H9 (cell line): ENCODE data around the gene HOXA7. TPM values are rescaled to one million over a fixed set of nuclear protein-coding genes. Genes with fewer than 3 reads are reported as not detected.

ENCODE experiments used
- DNase-seq: peaks from one replicate; pipeline ENCODE4 v3.0.0-alpha.2; 2017
- H2AFZ ChIP-seq: one replicate; pipeline ENCODE4 v1.6.1; 2013; ENCODE audit warnings: mild to moderate bottlenecking, low read length, control low read depth, moderate library complexity
- H2AK5ac ChIP-seq: 2 replicates; pipeline ENCODE4 v1.6.1; 2013; ENCODE audit warnings: low read length, control low read depth, mixed read lengths; ENCODE audit not compliant: insufficient read length
- H2BK120ac ChIP-seq: one replicate; pipeline ENCODE4 v1.6.1; 2013; ENCODE audit warnings: low read depth, mild to moderate bottlenecking, low read length, control low read depth, inconsistent platforms; ENCODE audit not compliant: poor library complexity, severe bottlenecking
- H2BK12ac ChIP-seq: 2 replicates; pipeline ENCODE4 v1.6.1; 2013; ENCODE audit warnings: low read length, control low read depth, mixed read lengths, low read depth; ENCODE audit not compliant: insufficient read length
- H2BK15ac ChIP-seq: 2 replicates; pipeline ENCODE4 v1.6.1; 2013; ENCODE audit warnings: low read depth, low read length, control low read depth
- H2BK20ac ChIP-seq: one replicate; pipeline ENCODE4 v1.6.1; 2013; ENCODE audit warnings: low read depth, mild to moderate bottlenecking, low read length, control low read depth, inconsistent platforms; ENCODE audit not compliant: poor library complexity, severe bottlenecking
- H2BK5ac ChIP-seq: 2 replicates; pipeline ENCODE4 v1.6.1; 2013; ENCODE audit warnings: low read length, control low read depth, mixed read lengths; ENCODE audit not compliant: insufficient read length
- H3K14ac ChIP-seq: 2 replicates; pipeline ENCODE4 v1.6.1; 2013; ENCODE audit warnings: low read length, control low read depth; ENCODE audit not compliant: insufficient read depth
- H3K18ac ChIP-seq: 2 replicates; pipeline ENCODE4 v1.6.1; 2013; ENCODE audit warnings: low read depth, mild to moderate bottlenecking, mixed read lengths, low read length, control low read depth; ENCODE audit not compliant: insufficient read length
- H3K23ac ChIP-seq: 2 replicates; pipeline ENCODE4 v1.6.1; 2013; ENCODE audit warnings: low read length, control low read depth, mixed read lengths, low read depth; ENCODE audit not compliant: insufficient read length
- H3K23me2 ChIP-seq: 2 replicates; pipeline ENCODE4 v1.6.1; 2013; ENCODE audit warnings: low read depth, mild to moderate bottlenecking, mixed read lengths, low read length, control low read depth; ENCODE audit not compliant: insufficient read length, poor library complexity, severe bottlenecking
- H3K27ac ChIP-seq: 2 replicates; pipeline ENCODE4 v1.5.1; 2013; ENCODE audit warnings: low read length, control low read depth, mixed read lengths, low read depth; ENCODE audit not compliant: insufficient read length
- H3K27me3 ChIP-seq: 2 replicates; pipeline ENCODE4 v1.6.1; 2013; ENCODE audit warnings: low read length, control low read depth, inconsistent platforms; ENCODE audit not compliant: insufficient read depth
- H3K4ac ChIP-seq: 2 replicates; pipeline ENCODE4 v1.6.1; 2013; ENCODE audit warnings: low read depth, mild to moderate bottlenecking, control low read depth, inconsistent platforms, low read length, moderate library complexity
- H3K4me1 ChIP-seq: 2 replicates; pipeline ENCODE4 v1.6.1; 2013; ENCODE audit warnings: low read length, control low read depth, inconsistent platforms; ENCODE audit not compliant: insufficient read depth
- H3K4me2 ChIP-seq: 2 replicates; pipeline ENCODE4 v1.6.1; 2013; ENCODE audit warnings: low read length, control low read depth, mixed read lengths; ENCODE audit not compliant: insufficient read length, insufficient read depth
- H3K56ac ChIP-seq: 2 replicates; pipeline ENCODE4 v1.6.1; 2013; ENCODE audit warnings: low read depth, mild to moderate bottlenecking, mixed read lengths, low read length, control low read depth; ENCODE audit not compliant: insufficient read length
- H3K79me1 ChIP-seq: 2 replicates; pipeline ENCODE4 v1.6.1; 2013; ENCODE audit warnings: low read depth, mild to moderate bottlenecking, moderate library complexity, low read length, control low read depth, inconsistent platforms; ENCODE audit not compliant: insufficient read depth, poor library complexity, severe bottlenecking
- H3K79me2 ChIP-seq: 2 replicates; pipeline ENCODE4 v1.6.1; 2013; ENCODE audit warnings: low read length, control low read depth, inconsistent platforms; ENCODE audit not compliant: insufficient read depth
- H3K9ac ChIP-seq: 2 replicates; pipeline ENCODE4 v1.6.1; 2013; ENCODE audit warnings: low read length, control low read depth, mixed read lengths; ENCODE audit not compliant: insufficient read length; ENCODE audit errors: extremely low read depth
- H3K9me3 ChIP-seq: one replicate; pipeline ENCODE4 v1.6.1; 2013; ENCODE audit warnings: low read depth, low read length, inconsistent platforms; ENCODE audit not compliant: control insufficient read depth
- H3T11ph ChIP-seq: one replicate; pipeline ENCODE4 v1.6.1; 2013; ENCODE audit warnings: mild to moderate bottlenecking, low read length, control low read depth, inconsistent platforms
- H4K20me1 ChIP-seq: one replicate; pipeline ENCODE4 v1.6.1; 2013; ENCODE audit not compliant: control insufficient read depth, insufficient read length, insufficient read depth
- H4K5ac ChIP-seq: 2 replicates; pipeline ENCODE4 v1.6.1; 2013; ENCODE audit warnings: low read depth, mild to moderate bottlenecking, mixed read lengths, low read length, control low read depth; ENCODE audit not compliant: insufficient read length
- H4K8ac ChIP-seq: replicated peaks from 2 replicates; pipeline ENCODE4 v1.6.1; 2013; ENCODE audit warnings: low read length, control low read depth, mixed read lengths, low read depth; ENCODE audit not compliant: insufficient read length
- H4K91ac ChIP-seq: 2 replicates; pipeline ENCODE4 v1.6.1; 2013; ENCODE audit warnings: low read depth, mild to moderate bottlenecking, moderate library complexity, mixed read lengths, low read length, control low read depth; ENCODE audit not compliant: insufficient read length
- H3K27ac Mint-ChIP-seq, 3 experiments: 2 replicates in 2 of 3; 3 replicates in 1 of 3; pipeline ENCODE4 v1.8.0; 2020 to 2021; ENCODE audit warnings: mixed read lengths in 3 of 3, mild to moderate bottlenecking in 1 of 3, moderate library complexity in 1 of 3
- H3K27me3 Mint-ChIP-seq: 2 replicates; pipeline ENCODE4 v1.8.0; 2021; ENCODE audit warnings: low read depth, mild to moderate bottlenecking, moderate library complexity, mixed read lengths
- H3K36me3 Mint-ChIP-seq, 3 experiments: 2 replicates in 2 of 3; 3 replicates in 1 of 3; pipeline ENCODE4 v1.8.0; 2020 to 2021; ENCODE audit warnings: low read depth in 3 of 3, mixed read lengths in 3 of 3; ENCODE audit not compliant: insufficient read depth in 1 of 3
- H3K4me1 Mint-ChIP-seq, 2 experiments: 2 replicates each; pipeline ENCODE4 v1.8.0; 2020; ENCODE audit warnings: mixed read lengths in 2 of 2
- H3K4me3 Mint-ChIP-seq, 2 experiments: 2 replicates in 1 of 2; 3 replicates in 1 of 2; pipeline ENCODE4 v1.8.0; 2020 to 2021; ENCODE audit warnings: mild to moderate bottlenecking in 2 of 2, mixed read lengths in 2 of 2, moderate library complexity in 1 of 2
- H3K9me3 Mint-ChIP-seq, 2 experiments: 2 replicates in 1 of 2; 3 replicates in 1 of 2; pipeline ENCODE4 v1.8.0; 2020; ENCODE audit warnings: mild to moderate bottlenecking in 2 of 2, mixed read lengths in 2 of 2, moderate library complexity in 1 of 2
- CTCF ChIP-seq: fragments of 200-600 bp; sonication (generic); conservative IDR thresholded peaks from 3 replicates; pipeline ENCODE4 v1.8.0; 2021; ENCODE audit warnings: antibody characterized with exemption, mild to moderate bottlenecking
- WGBS: extraction: QIAGEN DNeasy Blood & Tissue Kit; methylation state at CpG from one replicate; pipeline ENCODE4 v1.1.7; 2013; ENCODE audit warnings: missing lambda C conversion rate, low lambda C conversion rate, mixed read lengths; ENCODE audit not compliant: insufficient read length; ENCODE audit errors: extremely low coverage; 5-methylcytosine and 5-hydroxymethylcytosine counted together
- total RNA-seq: library from RNA; stranded (reverse); gene quantifications from 2 replicates; pipeline ENCODE4 v1.2.1, GENCODE V29; 2021

HOXA7 gene
- total RNA-seq, 1 experiment from 2014 or later = not detected

DNA sequence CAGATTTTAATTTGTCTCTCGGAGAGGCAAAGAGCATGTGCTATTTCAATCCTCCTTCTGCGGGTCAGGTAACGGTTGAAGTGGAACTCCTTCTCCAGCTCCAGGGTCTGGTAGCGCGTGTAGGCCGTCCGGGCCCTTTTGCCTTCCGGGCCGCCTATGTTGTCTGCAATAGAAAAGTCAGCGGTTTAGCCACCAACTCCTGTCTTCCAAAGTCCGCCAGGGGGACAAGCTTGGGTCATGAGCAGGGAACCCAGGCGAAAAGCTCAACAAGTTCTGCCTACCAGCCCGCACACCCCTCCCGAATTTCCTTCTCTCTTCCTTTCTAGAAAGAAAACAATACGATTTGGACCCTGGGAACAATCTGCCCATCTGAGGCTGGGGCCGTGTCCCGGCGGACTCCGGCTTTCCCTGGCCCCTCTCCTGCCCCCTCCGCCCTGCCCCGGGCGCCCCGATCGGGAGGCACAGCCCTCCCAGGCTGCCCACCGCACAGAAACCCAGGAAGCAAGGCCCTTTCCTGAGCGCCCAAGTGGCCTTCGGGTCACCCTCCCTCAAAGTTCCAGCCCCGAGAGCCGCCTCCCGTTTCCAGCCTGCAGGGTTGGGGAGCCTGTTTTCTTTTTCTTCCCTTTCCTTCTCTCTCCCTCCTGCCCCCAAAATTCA is 14.4 kb downstream of the HOXA7 start:
- Histone ChIP-seq H2AFZ (no peak overlapping the region), H4K5ac (no peak overlapping the region), H4K91ac (no peak overlapping the region), H3K4me2 (peak overlapping the region; percentile 65), H3T11ph (no peak overlapping the region), H3K27me3 (peaks cover 98% of the 10 kb centered on the region), H3K4me1 (no peaks in the 10 kb centered on the region), H3K79me2 (no peaks in the 10 kb centered on the region), H3K56ac (no peak overlapping the region), H3K23me2 (peaks cover 10% of the 10 kb centered on the region), H3K27ac (no peak overlapping the region), H4K20me1 (no peaks in the 10 kb centered on the region), H3K4ac (no peak overlapping the region), H2BK5ac (no peak overlapping the region), H3K18ac (no peak overlapping the region), H3K9ac (no peak overlapping the region), H4K8ac (no peak overlapping the region), H3K79me1 (no peaks in the 10 kb centered on the region), H3K9me3 (no peaks in the 10 kb centered on the region), H3K23ac (no peak overlapping the region), H2AK5ac (no peak overlapping the region), H2BK15ac (no peak overlapping the region), H2BK120ac (no peak overlapping the region), H2BK20ac (no peak overlapping the region), H3K14ac (no peak overlapping the region), H2BK12ac (no peak overlapping the region)
- Mint-ChIP-seq H3K4me1 (peaks cover 7 to 16% of the 10 kb centered on the region in 2 experiments), H3K27ac (no peak overlapping the region), H3K27me3 (peaks cover 100% of the 10 kb centered on the region), H3K9me3 (peaks cover 11 to 26% of the 10 kb centered on the region in 2 experiments), H3K36me3 (no peaks in the 10 kb centered on the region; a peak in 2 of 7 replicates), H3K4me3 (peak overlapping the region; percentile 58 to 77)
- peak; percentile 40; the same call in 2 of the 3 replicates for TF ChIP-seq CTCF
- WGBS = no CpG with 5 or more reads among the region's 30 CpGs
- DNase-seq = peak; percentile 67
